ENCODE results near the gene SLC9A3. TPM values are rescaled to one million over a fixed set of nuclear protein-coding genes. Genes with fewer than 3 reads are reported as not detected.

SLC9A3 gene
- total RNA-seq, 1 experiment from 2014 or later: 0.85 TPM

GRCh38 chr5:558871-559503, 34.7 kb upstream of the SLC9A3 start:
- H3K9me3 ChIP-seq (ENCODE audit: control insufficient read depth, low read depth, low read length): no peaks in the 10 kb centered on the region
- no peak overlapping the region for H4K5ac ChIP-seq (ENCODE audit: insufficient read length, low read depth, low read length)
- DNase-seq: no peak
- no peaks in the 10 kb centered on the region for H4K20me1 ChIP-seq (ENCODE audit: control insufficient read depth, insufficient read depth, insufficient read length)
- H3K4me2 ChIP-seq (ENCODE audit: insufficient read depth, insufficient read length, low read length): no peak overlapping the region
- no peak overlapping the region for H3K14ac ChIP-seq (ENCODE audit: insufficient read depth, low read length)
- no peak overlapping the region for H2BK15ac ChIP-seq (ENCODE audit: low read depth, low read length)
- no peak overlapping the region for H2BK5ac ChIP-seq (ENCODE audit: insufficient read length, low read length)
- Mint-ChIP-seq H3K36me3 (ENCODE audit: insufficient read depth in 1 of 3, low read depth in 3 of 3) (no peaks in the 10 kb centered on the region), H3K4me1 (peaks cover under 1 to 5% of the 10 kb centered on the region in 2 experiments; a peak in 2 of 4 replicates), H3K4me3 (no peak overlapping the region), H3K27ac (0 out of 7 replicates have a peak overlapping the region, but pooled peaks of 1 of the 3 experiments have one; percentile 4), H3K9me3 (no peaks in the 10 kb centered on the region), H3K27me3 (ENCODE audit: low read depth) (peaks cover 51% of the 10 kb centered on the region)
- H4K8ac ChIP-seq (replicated peaks; ENCODE audit: insufficient read length, low read depth, low read length): no peak overlapping the region
- no peak overlapping the region for H3K56ac ChIP-seq (ENCODE audit: insufficient read length, low read depth, low read length)
- WGBS (ENCODE audit: extremely low coverage, insufficient read length, low lambda C conversion rate): no CpG with 5 or more reads among the region's 32 CpGs
- H2BK12ac ChIP-seq (ENCODE audit: insufficient read length, low read depth, low read length): no peak overlapping the region
- no peaks in the 10 kb centered on the region for H3K4me1 ChIP-seq (ENCODE audit: insufficient read depth, low read length)
- H4K91ac ChIP-seq (ENCODE audit: insufficient read length, low read depth, low read length): no peak overlapping the region
- H2BK120ac ChIP-seq (ENCODE audit: low read depth, low read length, poor library complexity, severe bottlenecking): no peak overlapping the region
- TF ChIP-seq, protein P1, sequence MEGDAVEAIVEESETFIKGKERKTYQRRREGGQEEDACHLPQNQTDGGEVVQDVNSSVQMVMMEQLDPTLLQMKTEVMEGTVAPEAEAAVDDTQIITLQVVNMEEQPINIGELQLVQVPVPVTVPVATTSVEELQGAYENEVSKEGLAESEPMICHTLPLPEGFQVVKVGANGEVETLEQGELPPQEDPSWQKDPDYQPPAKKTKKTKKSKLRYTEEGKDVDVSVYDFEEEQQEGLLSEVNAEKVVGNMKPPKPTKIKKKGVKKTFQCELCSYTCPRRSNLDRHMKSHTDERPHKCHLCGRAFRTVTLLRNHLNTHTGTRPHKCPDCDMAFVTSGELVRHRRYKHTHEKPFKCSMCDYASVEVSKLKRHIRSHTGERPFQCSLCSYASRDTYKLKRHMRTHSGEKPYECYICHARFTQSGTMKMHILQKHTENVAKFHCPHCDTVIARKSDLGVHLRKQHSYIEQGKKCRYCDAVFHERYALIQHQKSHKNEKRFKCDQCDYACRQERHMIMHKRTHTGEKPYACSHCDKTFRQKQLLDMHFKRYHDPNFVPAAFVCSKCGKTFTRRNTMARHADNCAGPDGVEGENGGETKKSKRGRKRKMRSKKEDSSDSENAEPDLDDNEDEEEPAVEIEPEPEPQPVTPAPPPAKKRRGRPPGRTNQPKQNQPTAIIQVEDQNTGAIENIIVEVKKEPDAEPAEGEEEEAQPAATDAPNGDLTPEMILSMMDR (conservative IDR thresholded peaks at IDR 0.05): no peak
- H3K18ac ChIP-seq (ENCODE audit: insufficient read length, low read depth, low read length): no peak overlapping the region
- H3K27me3 ChIP-seq (ENCODE audit: insufficient read depth, low read length): no peaks in the 10 kb centered on the region
- no peak overlapping the region for H2AFZ ChIP-seq (ENCODE audit: low read length)
- H3K79me1 ChIP-seq (ENCODE audit: insufficient read depth, low read depth, low read length, poor library complexity, severe bottlenecking): no peaks in the 10 kb centered on the region
- H3K27ac ChIP-seq (ENCODE audit: insufficient read length, low read depth, low read length): no peak overlapping the region
- H3K23me2 ChIP-seq (ENCODE audit: insufficient read length, low read depth, low read length, poor library complexity, severe bottlenecking): no peaks in the 10 kb centered on the region
- no peak overlapping the region for H3T11ph ChIP-seq (ENCODE audit: low read length)
- H3K4ac ChIP-seq (ENCODE audit: low read depth, low read length): no peak overlapping the region
- H3K23ac ChIP-seq (ENCODE audit: insufficient read length, low read depth, low read length): no peak overlapping the region
- no peak overlapping the region for H2BK20ac ChIP-seq (ENCODE audit: low read depth, low read length, poor library complexity, severe bottlenecking)
- H3K79me2 ChIP-seq (ENCODE audit: insufficient read depth, low read length): no peaks in the 10 kb centered on the region
- no peak overlapping the region for H2AK5ac ChIP-seq (ENCODE audit: insufficient read length, low read length)
- H3K9ac ChIP-seq (ENCODE audit: extremely low read depth, insufficient read length, low read length): no peak overlapping the region

Measured in H9 (cell line).